Activated CD4-positive, alpha-beta memory T cell treated with anti-CD3 and anti-CD28 coated beads for 36 hours (primary cell): ENCODE results near the gene POU3F1. TPM values are rescaled to one million over a fixed set of nuclear protein-coding genes. Genes with fewer than 3 reads are reported as not detected.
A peak's percentile ranks its signal among the peaks of the same experiment; 100 is the strongest.

Experiments
- CTCF ChIA-PET: fragments of 350-600 bp; sonication (Branson Sonifier 250); formaldehyde crosslinking; loops from one replicate; lab custom pipeline; 2021; ENCODE audit warnings: antibody characterized with exemption, inconsistent platforms; lab: Charles Lee
- POLR2A ChIA-PET: fragments of 350-600 bp; sonication (Branson Sonifier 250); formaldehyde crosslinking; loops from one replicate; lab custom pipeline; 2021; ENCODE audit warnings: antibody characterized with exemption; lab: Charles Lee
- DNase-seq: peaks from one replicate; pipeline ENCODE4 v3.0.0-alpha.2; 2020
- H3K27ac Mint-ChIP-seq: one replicate; pipeline ENCODE4 v1.8.0; 2021; ENCODE audit warnings: mixed read lengths
- H3K27me3 Mint-ChIP-seq: one replicate; pipeline ENCODE4 v1.8.0; 2021; ENCODE audit warnings: mixed read lengths
- H3K36me3 Mint-ChIP-seq: one replicate; pipeline ENCODE4 v1.8.0; 2021; ENCODE audit warnings: mixed read lengths
- H3K4me1 Mint-ChIP-seq: one replicate; pipeline ENCODE4 v1.8.0; 2021; ENCODE audit warnings: low read depth, mixed read lengths
- H3K4me3 Mint-ChIP-seq: one replicate; pipeline ENCODE4 v1.8.0; 2021; ENCODE audit warnings: mild to moderate bottlenecking, mixed read lengths
- H3K9me3 Mint-ChIP-seq: one replicate; pipeline ENCODE4 v1.8.0; 2021; ENCODE audit warnings: mixed read lengths
- intact Hi-C: fragments of 100-400 bp; cut with micrococcal nuclease; formaldehyde crosslinking; loops from one replicate; pipeline ENCODE4 v1.15.1; 2023
- total RNA-seq, 2 experiments: library from RNA; stranded (reverse); gene quantifications; one replicate each; pipeline ENCODE4 v1.2.3, GENCODE V29; 2021

Gene POU3F1
- total RNA-seq, 2 experiments from 2014 or later: 0.26 to 0.36 TPM

GRCh38 chr1:38030596-38031512, 15.7 kb downstream of the POU3F1 start:
- intact Hi-C loops: loop anchor here (10.0 kb wide), 1 partner anchor 1164 kb away; no protein-coding TSS in a partner anchor
- no peaks in the 10 kb centered on the region for H3K27me3 Mint-ChIP-seq
- CTCF ChIA-PET: interaction anchor here (0.6 to 7.0 kb wide), 8 partner anchors 9 to 801 kb away, joined by 3 to 69 read pairs (median 4); partner anchors contain the start of genes POU3F1 and UTP11

DNA sequence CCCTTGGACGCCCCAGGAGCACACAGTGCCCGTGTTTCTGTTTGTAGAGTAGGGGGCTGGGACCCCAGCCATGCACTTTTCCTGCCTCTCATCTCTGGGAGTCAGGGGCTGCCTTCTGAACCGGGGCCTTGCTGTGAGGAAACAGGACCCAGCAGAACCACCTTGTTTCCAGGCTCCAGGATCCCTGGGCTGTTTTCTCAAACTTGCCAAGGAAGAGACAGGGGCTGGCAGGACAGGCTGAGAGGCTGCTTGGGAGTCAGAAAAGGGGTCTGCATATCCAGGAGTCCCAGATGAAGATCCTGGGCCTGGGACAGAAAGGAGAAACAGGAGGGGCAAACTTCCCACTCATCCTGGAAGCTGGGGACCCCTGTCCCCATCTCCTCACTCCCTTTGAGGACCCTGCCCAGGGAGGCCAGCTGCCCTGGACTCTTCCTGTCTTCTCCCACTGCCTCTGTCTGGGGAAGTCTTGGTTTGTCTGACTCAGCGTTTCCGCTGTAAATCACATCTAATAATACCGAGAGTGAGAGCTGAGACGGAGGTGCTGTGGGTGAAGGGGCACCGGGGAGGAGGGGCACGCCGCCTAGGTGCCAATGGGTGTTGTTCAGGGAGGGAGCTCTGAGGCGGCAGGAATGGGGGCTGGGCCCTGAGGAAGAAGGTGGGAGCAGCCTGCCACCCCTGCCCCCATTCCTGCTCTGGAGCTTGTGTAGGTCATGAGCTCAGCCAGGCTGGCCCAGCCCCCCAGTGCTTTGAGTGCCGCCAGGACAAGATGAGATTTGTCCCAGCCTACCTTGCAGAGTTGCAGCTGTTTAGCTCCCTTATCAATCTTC, 16.7 kb downstream of the POU3F1 start:
- Mint-ChIP-seq H3K4me1 (peaks cover 51% of the 10 kb centered on the region), H3K36me3 (peaks cover 9% of the 10 kb centered on the region), H3K4me3 (peak overlapping the region; percentile 32), H3K27me3 (no peaks in the 10 kb centered on the region), H3K27ac (peak overlapping the region; percentile 89), H3K9me3 (no peaks in the 10 kb centered on the region)
- ChIA-PET CTCF (interaction anchor here (0.6 to 7.0 kb wide), 10 partner anchors 9 to 802 kb away, joined by 3 to 69 read pairs (median 4); partner anchors contain the start of genes MTF1, POU3F1 and UTP11), POLR2A (interaction anchor here (0.6 to 1.8 kb wide), 7 partner anchors 11 to 827 kb away, joined by 3 to 14 read pairs (median 5); partner anchors contain the start of genes POU3F1, SF3A3 and UTP11)
- DNase-seq: peak; percentile 89
- intact Hi-C loops: loop anchor here (5.0 to 10.0 kb wide), 3 partner anchors 557 to 1165 kb away; no protein-coding TSS in a partner anchor

More at GRCh38 chr1:38030596-38031512, 15.7 kb downstream of the POU3F1 start:
- peak overlapping the region; percentile 89 for H3K27ac Mint-ChIP-seq
- peaks cover 4% of the 10 kb centered on the region for H3K36me3 Mint-ChIP-seq
- no peak for DNase-seq
- POLR2A ChIA-PET: interaction anchor here (0.6 to 1.8 kb wide), 6 partner anchors 10 to 820 kb away, joined by 4 to 14 read pairs (median 6); partner anchors contain the start of genes POU3F1, SF3A3 and UTP11
- peaks cover 51% of the 10 kb centered on the region for H3K4me1 Mint-ChIP-seq
- no peaks in the 10 kb centered on the region for H3K9me3 Mint-ChIP-seq
- H3K4me3 Mint-ChIP-seq: peak overlapping the region; percentile 16

- no peak overlapping the region for H3K4me3 Mint-ChIP-seq
- H3K27ac Mint-ChIP-seq: peak overlapping the region; percentile 89
- no peaks in the 10 kb centered on the region for H3K27me3 Mint-ChIP-seq
- ChIA-PET CTCF (interaction anchor here (1.0 to 7.0 kb wide), 8 partner anchors 8 to 169 kb away, joined by 3 to 69 read pairs (median 7); partner anchors contain the start of genes MTF1 and UTP11), POLR2A (interaction anchor here (0.7 to 2.7 kb wide), 6 partner anchors 15 to 828 kb away, joined by 3 to 20 read pairs (median 4); partner anchors contain the start of genes SF3A3 and UTP11)
- peaks cover 51% of the 10 kb centered on the region for H3K4me1 Mint-ChIP-seq
- no peak for DNase-seq
- intact Hi-C loops: loop anchor here (5.0 kb wide), 2 partner anchors 558 to 808 kb away; no protein-coding TSS in a partner anchor
- H3K36me3 Mint-ChIP-seq: peaks cover 12% of the 10 kb centered on the region
- no peaks in the 10 kb centered on the region for H3K9me3 Mint-ChIP-seq
These were observed 17.4 kb downstream of the POU3F1 start for GRCh38 chr1:38029081-38029681.

GRCh38 chr1:38028671-38029070, 17.9 kb downstream of the POU3F1 start:
- Mint-ChIP-seq H3K9me3 (no peaks in the 10 kb centered on the region), H3K27me3 (no peaks in the 10 kb centered on the region), H3K27ac (peak overlapping the region; percentile 89), H3K4me1 (peaks cover 51% of the 10 kb centered on the region), H3K36me3 (peaks cover 16% of the 10 kb centered on the region), H3K4me3 (peak overlapping the region; percentile 6)
- intact Hi-C loops: loop anchor here (1.0 to 5.0 kb wide), 6 partner anchors 16 to 824 kb away; partner anchors contain the start of gene UTP11
- no peak for DNase-seq
- POLR2A ChIA-PET: interaction anchor here (0.6 to 2.7 kb wide), 11 partner anchors 12 to 829 kb away, joined by 3 to 20 read pairs (median 4); partner anchors contain the start of gene UTP11
- CTCF ChIA-PET: interaction anchor here (0.8 to 7.0 kb wide), 10 partner anchors 10 to 556 kb away, joined by 3 to 101 read pairs (median 6); partner anchors contain the start of genes MTF1 and UTP11

GRCh38 chr1:38028105-38028591, 18.4 kb downstream of the POU3F1 start:
- Mint-ChIP-seq H3K36me3 (peaks cover 18% of the 10 kb centered on the region), H3K27me3 (no peaks in the 10 kb centered on the region), H3K9me3 (no peaks in the 10 kb centered on the region), H3K4me3 (no peak overlapping the region), H3K27ac (peak overlapping the region; percentile 89), H3K4me1 (peaks cover 51% of the 10 kb centered on the region)
- CTCF ChIA-PET: interaction anchor here (0.8 to 7.0 kb wide), 14 partner anchors 9 to 807 kb away, joined by 3 to 101 read pairs (median 6); partner anchors contain the start of genes SF3A3 and UTP11
- DNase-seq: peak; percentile 87
- POLR2A ChIA-PET: interaction anchor here (0.6 to 2.7 kb wide), 11 partner anchors 12 to 829 kb away, joined by 3 to 20 read pairs (median 4); partner anchors contain the start of genes SF3A3 and UTP11
- intact Hi-C loops: loop anchor here (1.0 to 5.0 kb wide), 6 partner anchors 16 to 824 kb away; partner anchors contain the start of gene UTP11

GRCh38 chr1:38027201-38028104, 19.1 kb downstream of the POU3F1 start:
- Mint-ChIP-seq H3K4me3 (no peak overlapping the region), H3K4me1 (peaks cover 51% of the 10 kb centered on the region), H3K36me3 (peaks cover 22% of the 10 kb centered on the region), H3K27ac (peak overlapping the region; percentile 89), H3K9me3 (no peaks in the 10 kb centered on the region), H3K27me3 (no peaks in the 10 kb centered on the region)
- CTCF ChIA-PET: interaction anchor here (0.6 to 7.0 kb wide), 24 partner anchors 9 to 1011 kb away, joined by 3 to 101 read pairs (median 4); partner anchors contain the start of genes CDCA8, SF3A3 and UTP11
- DNase-seq: no peak
- intact Hi-C loops: loop anchor here (1.0 to 5.0 kb wide), 6 partner anchors 15 to 825 kb away; partner anchors contain the start of gene UTP11
- POLR2A ChIA-PET: interaction anchor here (0.6 to 2.7 kb wide), 11 partner anchors 10 to 830 kb away, joined by 3 to 20 read pairs (median 4); partner anchors contain the start of genes SF3A3 and UTP11

DNA sequence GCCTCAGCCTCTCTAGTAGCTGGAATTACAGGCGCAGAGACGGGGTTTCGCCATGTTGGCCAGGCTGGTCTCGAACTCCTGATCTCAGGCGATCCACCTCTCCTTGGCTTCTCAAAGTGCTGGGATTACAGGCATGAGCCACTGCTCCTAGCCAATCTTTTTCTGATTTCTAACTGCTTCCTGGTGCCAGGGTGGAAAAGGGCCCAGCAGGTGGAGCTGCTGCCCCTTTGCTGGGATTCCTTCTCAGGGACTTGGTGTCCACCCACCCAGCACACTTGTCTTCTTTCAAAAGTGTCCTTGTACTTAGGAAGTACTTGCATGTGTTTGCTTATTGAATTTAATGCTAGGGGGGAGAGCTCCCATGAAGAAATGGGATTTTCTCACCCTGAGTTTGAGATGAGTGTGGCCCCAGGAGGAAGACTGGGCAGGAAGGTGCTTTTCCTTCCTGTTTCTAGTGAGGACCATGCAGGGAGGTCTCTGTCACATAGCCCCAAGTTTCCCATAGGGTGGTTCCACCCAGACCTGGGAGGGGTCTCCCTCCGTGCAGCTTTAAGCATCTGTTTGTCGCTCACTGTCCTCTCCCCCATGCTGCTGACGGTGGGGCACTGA, 19.9 kb downstream of the POU3F1 start:
- peak; percentile 79 for DNase-seq
- Mint-ChIP-seq H3K9me3 (no peaks in the 10 kb centered on the region), H3K36me3 (peaks cover 28% of the 10 kb centered on the region), H3K4me1 (peaks cover 50% of the 10 kb centered on the region), H3K4me3 (no peak overlapping the region), H3K27ac (no peak overlapping the region), H3K27me3 (no peaks in the 10 kb centered on the region)
- ChIA-PET POLR2A (interaction anchor here (0.6 to 2.7 kb wide), 5 partner anchors 10 to 533 kb away, joined by 3 to 20 read pairs (median 3); partner anchors contain the start of gene UTP11), CTCF (interaction anchor here (0.6 to 7.0 kb wide), 18 partner anchors 9 to 1012 kb away, joined by 3 to 101 read pairs (median 4); partner anchors contain the start of genes CDCA8 and UTP11)
- intact Hi-C loops: loop anchor here (5.0 kb wide), 2 partner anchors 561 to 811 kb away; no protein-coding TSS in a partner anchor

DNA sequence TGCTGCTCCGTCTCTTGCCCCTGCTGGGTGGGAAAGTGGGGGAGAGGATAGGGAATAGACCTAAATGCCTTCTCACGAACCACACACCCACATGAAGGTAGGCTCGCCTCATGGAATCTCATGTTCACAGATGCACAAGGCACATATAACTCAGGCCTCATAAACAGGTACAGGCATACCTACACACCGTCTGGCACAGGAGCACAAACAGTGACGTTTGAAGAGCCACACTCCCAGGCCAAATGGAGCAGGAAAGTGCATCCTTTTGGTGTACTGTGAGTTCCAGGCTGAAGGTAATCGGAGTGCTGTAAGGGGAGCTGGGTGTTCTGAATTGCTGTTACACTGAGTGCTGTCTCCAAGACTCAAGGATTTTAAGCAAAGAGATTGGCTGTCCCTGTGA, 20.9 kb downstream of the POU3F1 start:
- Mint-ChIP-seq H3K36me3 (peaks cover 29% of the 10 kb centered on the region), H3K27me3 (no peaks in the 10 kb centered on the region), H3K9me3 (no peaks in the 10 kb centered on the region), H3K4me3 (no peak overlapping the region), H3K27ac (no peak overlapping the region), H3K4me1 (peaks cover 40% of the 10 kb centered on the region)
- DNase-seq: no peak
- CTCF ChIA-PET: interaction anchor here (0.6 to 7.0 kb wide), 7 partner anchors 8 to 810 kb away, joined by 3 to 101 read pairs (median 11); partner anchors contain the start of genes POU3F1 and UTP11
- intact Hi-C loops: loop anchor here (5.0 kb wide), 2 partner anchors 562 to 812 kb away; no protein-coding TSS in a partner anchor
- POLR2A ChIA-PET: interaction anchor here (0.9 kb wide), 1 partner anchor 10 kb away, joined by 3 read pairs; no protein-coding TSS in a partner anchor

DNA sequence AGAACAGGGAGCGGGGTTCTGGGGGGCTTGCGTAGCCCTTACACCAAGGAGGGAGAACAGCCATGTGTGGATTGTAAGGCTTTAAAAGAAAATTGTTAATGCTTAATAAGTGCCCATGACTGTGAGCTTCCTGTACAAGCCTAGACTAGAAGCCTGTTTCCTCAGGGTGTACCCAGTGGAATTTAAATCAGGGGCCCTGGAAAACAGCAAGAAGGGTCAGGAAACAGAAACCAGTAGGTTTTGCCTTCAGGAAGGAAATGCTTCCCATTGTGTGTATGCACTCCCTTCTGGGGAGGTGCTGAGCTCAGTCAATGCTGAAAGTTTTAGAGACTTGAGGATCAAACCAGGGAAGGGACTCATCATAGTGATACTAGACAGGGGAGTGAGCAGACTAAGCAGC, 21.4 kb downstream of the POU3F1 start:
- intact Hi-C loops: loop anchor here (5.0 kb wide), 2 partner anchors 562 to 812 kb away; no protein-coding TSS in a partner anchor
- ChIA-PET POLR2A (no interaction called here), CTCF (interaction anchor here (0.6 to 7.0 kb wide), 6 partner anchors 8 to 810 kb away, joined by 3 to 101 read pairs (median 10); partner anchors contain the start of genes POU3F1 and UTP11)
- H3K36me3 Mint-ChIP-seq: peaks cover 33% of the 10 kb centered on the region
- no peaks in the 10 kb centered on the region for H3K27me3 Mint-ChIP-seq
- no peak overlapping the region for H3K27ac Mint-ChIP-seq
- H3K9me3 Mint-ChIP-seq: no peaks in the 10 kb centered on the region
- peaks cover 39% of the 10 kb centered on the region for H3K4me1 Mint-ChIP-seq
- H3K4me3 Mint-ChIP-seq: no peak overlapping the region
- DNase-seq: no peak
